Sigmoid colon (tissue), 7 donors: ENCODE results near the gene TKTL1. TPM values are rescaled to one million over a fixed set of nuclear protein-coding genes. Genes with fewer than 3 reads are reported as not detected.
"Not testable (repeated sequence)": the region's sequence is repeated elsewhere in the genome, so short reads cannot be mapped to it uniquely, and the experiment has no call there.

Experiments
- DNase-seq: peaks from one replicate; pipeline ENCODE4 v3.0.0-alpha.2; 2019
- H3K27ac ChIP-seq, 4 donors: fragments of 200-600 bp; sonication (generic); one replicate each; pipeline ENCODE4 v1.5.1; 2016 to 2019; ENCODE audit warnings: mild to moderate bottlenecking in 1 of 4
- H3K27me3 ChIP-seq, 3 donors: fragments of 200-600 bp; sonication (generic); one replicate each; pipeline ENCODE4 v1.5.1; 2019; ENCODE audit warnings: mild to moderate bottlenecking in 1 of 3
- H3K36me3 ChIP-seq, 4 donors: fragments of 200-600 bp; sonication (generic); one replicate each; pipeline ENCODE4 v1.5.1; 2016 to 2019
- H3K4me1 ChIP-seq, 4 donors: fragments of 200-600 bp; sonication (generic); one replicate each; pipeline ENCODE4 v1.5.1; 2017 to 2019
- H3K4me3 ChIP-seq, 4 donors: fragments of 200-600 bp; sonication (generic); one replicate each; pipeline ENCODE4 v1.5.1; 2017 to 2019; ENCODE audit warnings: mild to moderate bottlenecking in 2 of 4, moderate library complexity in 1 of 4
- H3K9me3 ChIP-seq, 4 donors: fragments of 200-600 bp in 3 of 4; sonication (generic) in 3 of 4; one replicate each; pipeline versions ENCODE4 v1.5.1 to v1.6.1; 2013 to 2019
- EP300 ChIP-seq, 4 donors: sonication (generic); formaldehyde crosslinking; IDR thresholded peaks; one replicate each; pipeline ENCODE4 v1.6.1; 2017; ENCODE audit warnings: antibody characterized with exemption in 4 of 4
- POLR2A ChIP-seq, 2 donors: fragments of 450-650 bp; IDR thresholded peaks; one replicate each; pipeline ENCODE4 v1.6.1; 2016; ENCODE audit warnings: antibody characterized with exemption in 2 of 2, mild to moderate bottlenecking in 2 of 2, moderate library complexity in 2 of 2
- WGBS, 2 donors: extraction: QIAGEN DNeasy Blood & Tissue Kit; methylation state at CpG; one replicate each; pipeline ENCODE4 v1.1.7; 2013; 5-methylcytosine and 5-hydroxymethylcytosine counted together
- intact Hi-C: fragments of 100-400 bp; cut with DNase I; formaldehyde crosslinking; loops from one replicate; pipeline ENCODE4 v1.15.1; 2023
- polyA plus RNA-seq, 3 donors: library from polyadenylated mRNA; stranded (reverse); fragments of 200-250 nt; gene quantifications; one replicate each; pipeline ENCODE4 v1.2.3, GENCODE V29; 2013
- total RNA-seq, 4 donors: library from RNA; depleted of rRNA; stranded (reverse); fragments of >200 nt; gene quantifications; one replicate each; pipeline ENCODE4 v1.1.0, GENCODE V29; 2016
- donor health status: healthy with polysubstance abuse.
- donor health status: Bipolar disorder and iron deficiency.
- donor health status: healthy.

Gene TKTL1, protein sequence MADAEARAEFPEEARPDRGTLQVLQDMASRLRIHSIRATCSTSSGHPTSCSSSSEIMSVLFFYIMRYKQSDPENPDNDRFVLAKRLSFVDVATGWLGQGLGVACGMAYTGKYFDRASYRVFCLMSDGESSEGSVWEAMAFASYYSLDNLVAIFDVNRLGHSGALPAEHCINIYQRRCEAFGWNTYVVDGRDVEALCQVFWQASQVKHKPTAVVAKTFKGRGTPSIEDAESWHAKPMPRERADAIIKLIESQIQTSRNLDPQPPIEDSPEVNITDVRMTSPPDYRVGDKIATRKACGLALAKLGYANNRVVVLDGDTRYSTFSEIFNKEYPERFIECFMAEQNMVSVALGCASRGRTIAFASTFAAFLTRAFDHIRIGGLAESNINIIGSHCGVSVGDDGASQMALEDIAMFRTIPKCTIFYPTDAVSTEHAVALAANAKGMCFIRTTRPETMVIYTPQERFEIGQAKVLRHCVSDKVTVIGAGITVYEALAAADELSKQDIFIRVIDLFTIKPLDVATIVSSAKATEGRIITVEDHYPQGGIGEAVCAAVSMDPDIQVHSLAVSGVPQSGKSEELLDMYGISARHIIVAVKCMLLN
- total RNA-seq (under 1 TPM in 1 of 4 donors, not detected in 3; under 0.01 TPM), polyA plus RNA-seq (under 1 TPM in 1 of 3 donors, not detected in 2; 0.31 TPM)

- Histone ChIP-seq H3K4me3 (no peak within 1 kb of the TSS), H3K36me3 (no peaks in the 10 kb centered on the region), H3K4me1 (no peaks in the 10 kb centered on the region), H3K27ac (no peak within 1 kb of the TSS), H3K27me3 (no peaks in the 10 kb centered on the region), H3K9me3 (no peaks in the 10 kb centered on the region)
- TF ChIP-seq POLR2A (IDR thresholded peaks at IDR 0.05) (no peak), EP300 (IDR thresholded peaks at IDR 0.05) (no peak)
- intact Hi-C loops, result no loop called here
- 96 to 98% methylated on average over 37 of the region's 37 CpGs for WGBS, 2 donors
- no peak for DNase-seq
Measured at GRCh38 chrX:154295664-154296310, at the start of gene TKTL1. TSS of gene TKTL1 (plus strand) at chrX:154295795. CDS start at chrX:154295860, 65 bp downstream.

- H3K27ac ChIP-seq, intact Hi-C loops, H3K9me3 ChIP-seq, DNase-seq, H3K4me3 ChIP-seq, H3K27me3 ChIP-seq, H3K36me3 ChIP-seq, H3K4me1 ChIP-seq: not testable (repeated sequence)
- no CpG with 5 or more reads among the region's 17 CpGs for WGBS, 2 donors
Measured at GRCh38 chrX:154247377-154248045, 48.1 kb upstream of the TKTL1 start.

GRCh38 chrX:154248076-154248475, 47.5 kb upstream of the TKTL1 start:
- DNase-seq, H3K4me1 ChIP-seq, H3K9me3 ChIP-seq, H3K4me3 ChIP-seq, H3K27me3 ChIP-seq, H3K36me3 ChIP-seq, intact Hi-C loops, H3K27ac ChIP-seq: not testable (repeated sequence)
- WGBS, 2 donors, result no CpG with 5 or more reads among the region's 10 CpGs

- H3K36me3 ChIP-seq, intact Hi-C loops, DNase-seq, H3K27me3 ChIP-seq, H3K4me1 ChIP-seq, H3K9me3 ChIP-seq, H3K27ac ChIP-seq, H3K4me3 ChIP-seq: not testable (repeated sequence)
- no CpG with 5 or more reads among the region's 17 CpGs for WGBS, 2 donors
Measured at GRCh38 chrX:154257282-154257681, 38.3 kb upstream of the TKTL1 start, which contains the start of gene OPN1MW3. TSS of gene OPN1MW3 (plus strand) at chrX:154257582. CDS start at chrX:154257620, 38 bp downstream.

- H3K27ac ChIP-seq, H3K4me1 ChIP-seq, H3K36me3 ChIP-seq, intact Hi-C loops, H3K9me3 ChIP-seq, DNase-seq, H3K4me3 ChIP-seq, H3K27me3 ChIP-seq: not testable (repeated sequence)
- no CpG with 5 or more reads among the region's 10 CpGs for WGBS, 2 donors
Measured at GRCh38 chrX:154258711-154259110, 36.9 kb upstream of the TKTL1 start.

DNA sequence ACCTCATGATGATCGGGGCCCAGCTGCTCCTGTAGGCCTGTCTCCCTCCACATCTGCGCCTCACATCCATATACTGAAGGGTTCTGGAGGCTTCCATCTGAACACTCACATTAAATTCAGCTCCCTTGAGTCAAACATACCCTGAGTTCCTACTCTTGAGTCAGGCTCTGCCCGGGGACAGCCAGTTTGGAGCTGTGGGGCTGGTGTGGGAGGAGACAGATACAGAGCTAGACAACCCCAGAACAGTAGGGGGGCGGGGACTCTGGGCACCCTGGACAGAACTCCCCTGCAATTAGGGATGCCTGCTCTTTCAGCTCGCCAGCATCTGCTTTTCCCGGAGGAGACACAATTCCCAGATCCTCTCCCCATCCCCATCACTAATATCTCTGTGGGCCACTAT, 32.5 kb upstream of the TKTL1 start:
- H3K27ac ChIP-seq, H3K4me1 ChIP-seq, H3K4me3 ChIP-seq, intact Hi-C loops, H3K36me3 ChIP-seq, DNase-seq, H3K27me3 ChIP-seq, H3K9me3 ChIP-seq: not testable (repeated sequence)
- WGBS, 2 donors, result no CpG with 5 or more reads among the region's 6 CpGs

DNA sequence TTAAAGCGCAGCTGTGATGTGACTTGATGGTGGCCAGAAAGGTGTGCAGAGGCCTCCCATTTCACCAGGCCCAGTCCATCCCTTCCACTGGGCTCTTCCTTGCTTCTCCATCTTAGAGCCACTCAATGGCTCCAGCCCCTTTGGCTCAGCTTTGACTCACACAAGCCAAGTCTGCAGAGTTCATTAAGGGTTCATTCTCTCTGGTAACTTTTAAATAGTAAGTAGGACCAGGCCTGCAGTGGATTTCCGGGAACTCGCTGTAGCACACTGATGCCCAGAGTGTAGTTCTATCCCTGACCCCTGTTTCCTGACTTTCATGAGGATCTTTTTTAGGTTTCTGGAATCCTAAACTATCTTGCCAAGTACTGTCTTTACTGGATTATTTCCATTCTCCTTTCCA, 26.4 kb upstream of the TKTL1 start:
- H3K4me1 ChIP-seq, DNase-seq, H3K36me3 ChIP-seq, H3K27ac ChIP-seq, H3K4me3 ChIP-seq, H3K9me3 ChIP-seq, H3K27me3 ChIP-seq, intact Hi-C loops: not testable (repeated sequence)
- WGBS, 2 donors, result no CpG with 5 or more reads among the region's 3 CpGs

DNA sequence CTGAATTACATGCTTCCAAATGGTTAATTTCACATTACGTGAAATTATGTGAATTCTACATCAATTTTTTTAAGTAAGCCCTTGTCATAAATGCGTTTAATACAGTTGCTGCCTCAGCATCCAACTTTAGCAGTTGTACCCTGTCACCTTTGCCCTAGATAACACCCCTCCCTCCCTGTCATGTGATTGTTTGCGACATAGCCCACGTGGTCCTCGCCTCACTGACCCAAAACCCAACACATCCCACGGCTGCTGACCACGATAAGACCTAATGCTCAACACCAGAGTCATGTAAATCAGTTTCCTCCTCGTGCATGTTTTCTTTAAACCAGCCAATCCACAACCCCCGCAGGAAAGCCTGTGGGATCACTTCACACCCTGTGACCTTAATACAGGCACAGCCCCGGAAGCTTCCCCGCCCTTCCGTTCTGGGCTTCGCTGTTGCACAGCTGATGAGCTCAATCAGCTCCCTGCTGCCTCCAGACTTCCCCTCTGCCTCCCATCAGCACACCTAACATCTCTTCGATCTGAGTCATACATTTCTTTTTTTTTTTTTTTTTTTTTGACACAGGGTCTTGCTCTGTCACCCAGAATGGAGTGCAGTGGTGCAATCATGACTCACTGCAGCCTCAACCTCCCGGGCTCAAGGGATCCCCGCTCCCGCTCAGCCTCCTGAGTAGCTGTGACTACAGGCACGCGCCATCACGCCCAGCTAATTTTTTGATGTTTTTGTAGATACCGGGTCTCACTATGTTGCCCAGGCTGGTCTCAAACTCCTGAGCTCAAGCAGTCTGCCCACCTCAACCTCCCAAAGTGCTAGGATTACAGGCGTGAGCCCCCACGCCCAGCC, 10.9 kb upstream of the TKTL1 start:
- WGBS, 2 donors, result no CpG with 5 or more reads among the region's 23 CpGs
- H3K27me3 ChIP-seq, DNase-seq, H3K4me1 ChIP-seq, intact Hi-C loops, H3K27ac ChIP-seq, H3K4me3 ChIP-seq, H3K36me3 ChIP-seq, H3K9me3 ChIP-seq: not testable (repeated sequence)

GRCh38 chrX:154286406-154286805, 9.2 kb upstream of the TKTL1 start:
- H3K9me3 ChIP-seq, intact Hi-C loops, H3K27ac ChIP-seq, H3K4me3 ChIP-seq, DNase-seq, H3K27me3 ChIP-seq, H3K36me3 ChIP-seq, H3K4me1 ChIP-seq: not testable (repeated sequence)
- no CpG with 5 or more reads among the region's 10 CpGs for WGBS, 2 donors
